Activated B cell treated with CpG ODN at 0.5 μM for 24 hours (primary cell): ENCODE data around the gene AGMO. TPM values are rescaled to one million over a fixed set of nuclear protein-coding genes. Genes with fewer than 3 reads are reported as not detected.

ENCODE experiments used
- ATAC-seq: fragments of 200-7000 bp; cut with Tn5 transposase; one replicate; pipeline ENCODE4 v1.10.0; 2021; ENCODE audit warnings: low read depth, mild to moderate bottlenecking, moderate library complexity
- CTCF ChIA-PET: fragments of 350-600 bp; sonication (Branson Sonifier 250); formaldehyde crosslinking; loops from one replicate; lab custom pipeline; 2021; ENCODE audit warnings: antibody characterized with exemption; lab: Charles Lee
- POLR2A ChIA-PET: fragments of 350-600 bp; sonication (Branson Sonifier 250); formaldehyde crosslinking; loops from one replicate; lab custom pipeline; 2021; ENCODE audit warnings: antibody characterized with exemption; lab: Charles Lee
- DNase-seq: peaks from one replicate; pipeline ENCODE4 v3.0.0; 2022
- H3K27ac Mint-ChIP-seq: one replicate; pipeline ENCODE4 v1.8.0; 2020; ENCODE audit warnings: mixed read lengths
- H3K27me3 Mint-ChIP-seq: one replicate; pipeline ENCODE4 v1.8.0; 2021; ENCODE audit warnings: mixed read lengths
- H3K36me3 Mint-ChIP-seq: one replicate; pipeline ENCODE4 v1.8.0; 2021; ENCODE audit warnings: low read depth, mixed read lengths
- H3K4me1 Mint-ChIP-seq: one replicate; pipeline ENCODE4 v1.8.0; 2021; ENCODE audit warnings: mixed read lengths
- H3K4me3 Mint-ChIP-seq: one replicate; pipeline ENCODE4 v1.8.0; 2020; ENCODE audit warnings: mild to moderate bottlenecking, mixed read lengths
- H3K9me3 Mint-ChIP-seq: one replicate; pipeline ENCODE4 v1.8.0; 2020; ENCODE audit warnings: mixed read lengths
- intact Hi-C: fragments of 100-400 bp; cut with micrococcal nuclease; formaldehyde crosslinking; loops from one replicate; pipeline ENCODE4 v1.15.1; 2024
- total RNA-seq: library from RNA; stranded (reverse); gene quantifications from 2 replicates; pipeline ENCODE4 v1.2.3, GENCODE V29; 2022
- TF ChIP-seq, protein P1 (sequence below): fragments of 200-600 bp; IDR thresholded peaks from one replicate; pipeline ENCODE4 v1.8.0; 2022; ENCODE audit warnings: antibody characterized with exemption, mild to moderate bottlenecking

Gene AGMO
- total RNA-seq, 1 donor from 2014 or later = not detected

DNA sequence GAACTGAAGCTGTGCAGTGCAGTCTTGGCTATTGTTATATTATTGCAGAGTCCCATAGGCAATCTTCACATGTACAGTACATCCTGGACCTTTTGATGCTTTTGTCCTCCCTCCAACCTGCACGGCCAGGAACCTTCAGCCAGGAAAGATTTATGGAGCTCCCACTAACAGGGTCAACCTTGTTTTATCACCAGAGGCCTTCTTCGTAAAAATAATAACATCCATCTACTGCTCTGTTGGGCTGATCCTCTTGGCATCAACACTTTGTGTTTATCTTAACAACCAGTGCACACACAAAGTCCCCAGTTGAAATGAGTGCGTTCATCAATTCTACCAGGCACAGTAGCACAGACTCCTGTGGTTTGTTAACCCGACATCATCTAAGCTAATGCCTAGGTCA lies 72.4 kb downstream of the AGMO start:
- no peaks in the 10 kb centered on the region for H3K36me3 Mint-ChIP-seq
- no peak overlapping the region for H3K27ac Mint-ChIP-seq
- ChIA-PET CTCF (no interaction called here), POLR2A (no interaction called here)
- no peaks in the 10 kb centered on the region for H3K4me1 Mint-ChIP-seq
- ATAC-seq (no peak), DNase-seq (no peak)
- TF ChIP-seq, protein P1, sequence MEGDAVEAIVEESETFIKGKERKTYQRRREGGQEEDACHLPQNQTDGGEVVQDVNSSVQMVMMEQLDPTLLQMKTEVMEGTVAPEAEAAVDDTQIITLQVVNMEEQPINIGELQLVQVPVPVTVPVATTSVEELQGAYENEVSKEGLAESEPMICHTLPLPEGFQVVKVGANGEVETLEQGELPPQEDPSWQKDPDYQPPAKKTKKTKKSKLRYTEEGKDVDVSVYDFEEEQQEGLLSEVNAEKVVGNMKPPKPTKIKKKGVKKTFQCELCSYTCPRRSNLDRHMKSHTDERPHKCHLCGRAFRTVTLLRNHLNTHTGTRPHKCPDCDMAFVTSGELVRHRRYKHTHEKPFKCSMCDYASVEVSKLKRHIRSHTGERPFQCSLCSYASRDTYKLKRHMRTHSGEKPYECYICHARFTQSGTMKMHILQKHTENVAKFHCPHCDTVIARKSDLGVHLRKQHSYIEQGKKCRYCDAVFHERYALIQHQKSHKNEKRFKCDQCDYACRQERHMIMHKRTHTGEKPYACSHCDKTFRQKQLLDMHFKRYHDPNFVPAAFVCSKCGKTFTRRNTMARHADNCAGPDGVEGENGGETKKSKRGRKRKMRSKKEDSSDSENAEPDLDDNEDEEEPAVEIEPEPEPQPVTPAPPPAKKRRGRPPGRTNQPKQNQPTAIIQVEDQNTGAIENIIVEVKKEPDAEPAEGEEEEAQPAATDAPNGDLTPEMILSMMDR = no peak
- intact Hi-C loops = no loop called here
- H3K4me3 Mint-ChIP-seq = no peak overlapping the region
- peaks cover 5% of the 10 kb centered on the region for H3K9me3 Mint-ChIP-seq
- no peaks in the 10 kb centered on the region for H3K27me3 Mint-ChIP-seq

DNA sequence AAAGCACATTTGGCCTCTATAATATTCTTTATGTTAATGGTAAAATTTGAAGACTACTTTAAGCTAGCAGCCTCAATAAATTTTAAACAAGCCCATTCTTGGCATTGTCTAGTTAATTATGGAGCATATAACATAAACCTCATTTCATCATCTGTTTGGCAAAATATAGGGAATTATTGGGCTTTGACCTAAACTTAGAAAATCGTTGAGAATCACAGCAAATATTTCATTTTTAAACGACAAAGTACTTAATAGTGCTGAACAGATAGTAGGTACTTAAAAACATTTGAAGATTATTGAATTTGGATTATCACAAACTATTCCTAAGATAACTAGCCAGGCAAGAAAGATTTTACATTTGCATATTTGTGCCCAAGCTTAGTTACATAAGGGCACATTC lies 73.4 kb downstream of the AGMO start:
- Mint-ChIP-seq H3K27ac (no peak overlapping the region), H3K27me3 (no peaks in the 10 kb centered on the region), H3K4me3 (no peak overlapping the region), H3K9me3 (peaks cover 8% of the 10 kb centered on the region), H3K36me3 (no peaks in the 10 kb centered on the region), H3K4me1 (no peaks in the 10 kb centered on the region)
- TF ChIP-seq, protein P1 = no peak
- ATAC-seq (no peak), DNase-seq (no peak)
- ChIA-PET CTCF (no interaction called here), POLR2A (no interaction called here)
- intact Hi-C loops = no loop called here

DNA sequence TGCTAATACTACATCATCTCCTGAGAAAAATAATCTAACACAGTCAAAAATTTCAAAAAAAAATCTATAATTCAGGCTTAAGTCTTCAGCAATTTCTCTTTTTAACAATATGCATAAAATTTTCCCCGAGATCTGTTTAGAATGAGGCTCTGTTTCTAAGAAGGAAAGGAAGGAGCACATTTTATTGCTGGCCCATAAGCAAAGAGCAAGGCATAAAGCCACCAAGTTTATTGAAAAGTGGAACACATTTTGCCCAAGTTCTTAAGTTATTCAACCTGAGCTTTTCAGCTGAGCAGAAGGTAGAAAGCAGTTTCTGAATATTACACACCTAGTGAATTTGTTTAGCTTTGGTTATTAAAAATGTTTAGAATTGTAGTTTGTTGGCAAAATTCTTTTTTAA lies 73.9 kb downstream of the AGMO start:
- DNase-seq (no peak), ATAC-seq (no peak)
- no peak overlapping the region for H3K4me3 Mint-ChIP-seq
- H3K9me3 Mint-ChIP-seq = peaks cover 8% of the 10 kb centered on the region
- no peaks in the 10 kb centered on the region for H3K4me1 Mint-ChIP-seq
- ChIA-PET POLR2A (no interaction called here), CTCF (no interaction called here)
- no peaks in the 10 kb centered on the region for H3K27me3 Mint-ChIP-seq
- no peaks in the 10 kb centered on the region for H3K36me3 Mint-ChIP-seq
- intact Hi-C loops = no loop called here
- TF ChIP-seq, protein P1 = no peak
- H3K27ac Mint-ChIP-seq = no peak overlapping the region

DNA sequence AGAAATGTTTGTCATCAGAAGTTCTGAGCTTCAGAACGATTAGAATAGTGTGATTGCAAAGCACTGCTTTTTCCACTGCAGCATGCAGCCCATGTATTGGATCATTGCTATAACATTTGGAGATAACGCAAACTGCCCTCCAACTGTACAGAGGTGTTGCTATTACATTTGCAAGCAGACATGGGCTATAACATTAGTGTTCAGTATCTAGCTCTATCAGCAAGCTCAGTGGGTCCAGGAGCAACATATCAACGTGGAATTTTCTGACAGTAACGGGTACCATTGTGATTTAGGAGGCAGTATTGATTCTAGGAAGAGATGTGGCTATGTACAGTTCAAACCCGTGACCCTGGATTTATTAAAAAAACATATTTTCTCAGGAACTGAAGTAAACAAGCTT lies 75.8 kb downstream of the AGMO start:
- H3K9me3 Mint-ChIP-seq = peaks cover 8% of the 10 kb centered on the region
- CTCF ChIA-PET = no interaction called here
- no peaks in the 10 kb centered on the region for H3K27me3 Mint-ChIP-seq
- TF ChIP-seq, protein P1 = no peak
- no peaks in the 10 kb centered on the region for H3K36me3 Mint-ChIP-seq
- DNase-seq = no peak
- no peaks in the 10 kb centered on the region for H3K4me1 Mint-ChIP-seq
- intact Hi-C loops = no loop called here
- no peak for ATAC-seq
- POLR2A ChIA-PET = no interaction called here
- no peak overlapping the region for H3K27ac Mint-ChIP-seq
- no peak overlapping the region for H3K4me3 Mint-ChIP-seq

DNA sequence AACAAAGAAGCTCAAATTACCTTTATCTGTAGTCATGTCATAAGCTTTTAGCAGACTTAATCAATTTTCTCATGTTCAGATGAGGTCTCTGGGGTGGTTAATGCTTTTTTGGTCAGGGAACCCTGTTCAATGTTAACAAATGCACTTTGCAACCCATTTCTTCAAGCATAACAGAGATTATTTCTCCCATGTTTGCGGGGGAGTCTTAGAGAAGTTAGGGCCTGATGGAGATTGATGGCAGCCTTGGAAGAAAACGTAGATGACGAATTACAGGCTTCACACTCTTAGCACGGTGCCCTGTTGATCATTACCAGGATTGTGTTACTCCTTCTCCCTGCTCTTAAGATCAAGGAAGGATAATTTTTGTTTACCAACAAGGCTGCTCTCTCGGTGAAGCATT lies 76.4 kb downstream of the AGMO start:
- H3K27me3 Mint-ChIP-seq = no peaks in the 10 kb centered on the region
- H3K4me3 Mint-ChIP-seq = no peak overlapping the region
- H3K27ac Mint-ChIP-seq = no peak overlapping the region
- intact Hi-C loops = no loop called here
- DNase-seq (no peak), ATAC-seq (no peak)
- no peaks in the 10 kb centered on the region for H3K36me3 Mint-ChIP-seq
- ChIA-PET CTCF (no interaction called here), POLR2A (no interaction called here)
- H3K4me1 Mint-ChIP-seq = no peaks in the 10 kb centered on the region
- peaks cover 8% of the 10 kb centered on the region for H3K9me3 Mint-ChIP-seq
- TF ChIP-seq, protein P1 = no peak
